ENCODE data around the gene ZDHHC18.

Gene ZDHHC18

DNA sequence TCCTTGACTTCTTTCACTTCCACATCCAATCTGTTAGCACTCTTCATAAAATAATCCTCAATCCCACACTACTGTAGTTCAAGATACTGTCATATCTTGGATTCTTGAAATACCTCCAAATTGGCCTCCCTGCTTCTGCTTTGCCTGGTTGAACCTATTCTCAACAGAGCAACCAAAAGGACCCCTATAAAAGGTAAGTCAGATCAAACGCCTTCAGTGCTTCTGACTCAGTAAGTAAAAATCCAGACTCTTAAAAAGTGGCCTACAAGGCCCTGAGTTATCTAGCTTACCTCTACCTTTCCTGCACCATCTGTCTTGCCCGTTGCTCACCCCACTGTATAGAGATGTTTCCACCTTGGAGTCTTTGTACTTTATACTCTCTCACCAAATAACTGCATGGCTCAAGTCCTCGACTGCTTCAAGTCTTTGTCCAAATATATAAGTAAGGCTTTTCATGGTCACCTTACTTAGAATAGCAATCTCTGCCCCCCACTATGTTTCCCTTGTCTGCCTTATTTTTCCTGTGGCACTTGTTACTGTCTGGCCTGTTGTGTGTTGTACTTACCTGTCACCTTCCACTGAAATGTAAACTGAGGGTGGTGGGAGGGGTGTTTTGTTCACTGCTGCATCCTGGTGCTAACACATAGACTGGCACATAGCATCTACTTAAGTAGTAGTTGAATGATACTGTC lies 43.8 kb upstream of the ZDHHC18 start:
- TF ChIP-seq POLR2AphosphoS5 (IDR thresholded peaks at IDR 0.05; ENCODE audit: low read depth, low read length) (no peak), TAF1 (IDR thresholded peaks at IDR 0.05; ENCODE audit: borderline replicate concordance, insufficient read depth, low read length) (no peak), FOXP2 (optimal IDR thresholded peaks at IDR 0.05; ENCODE audit: borderline replicate concordance, extremely low read depth, extremely low read length, insufficient read depth) (no peak), SIN3A (IDR thresholded peaks at IDR 0.05; ENCODE audit: borderline replicate concordance, insufficient read depth, low read length) (no peak)
- TF ChIP-seq, protein P1, sequence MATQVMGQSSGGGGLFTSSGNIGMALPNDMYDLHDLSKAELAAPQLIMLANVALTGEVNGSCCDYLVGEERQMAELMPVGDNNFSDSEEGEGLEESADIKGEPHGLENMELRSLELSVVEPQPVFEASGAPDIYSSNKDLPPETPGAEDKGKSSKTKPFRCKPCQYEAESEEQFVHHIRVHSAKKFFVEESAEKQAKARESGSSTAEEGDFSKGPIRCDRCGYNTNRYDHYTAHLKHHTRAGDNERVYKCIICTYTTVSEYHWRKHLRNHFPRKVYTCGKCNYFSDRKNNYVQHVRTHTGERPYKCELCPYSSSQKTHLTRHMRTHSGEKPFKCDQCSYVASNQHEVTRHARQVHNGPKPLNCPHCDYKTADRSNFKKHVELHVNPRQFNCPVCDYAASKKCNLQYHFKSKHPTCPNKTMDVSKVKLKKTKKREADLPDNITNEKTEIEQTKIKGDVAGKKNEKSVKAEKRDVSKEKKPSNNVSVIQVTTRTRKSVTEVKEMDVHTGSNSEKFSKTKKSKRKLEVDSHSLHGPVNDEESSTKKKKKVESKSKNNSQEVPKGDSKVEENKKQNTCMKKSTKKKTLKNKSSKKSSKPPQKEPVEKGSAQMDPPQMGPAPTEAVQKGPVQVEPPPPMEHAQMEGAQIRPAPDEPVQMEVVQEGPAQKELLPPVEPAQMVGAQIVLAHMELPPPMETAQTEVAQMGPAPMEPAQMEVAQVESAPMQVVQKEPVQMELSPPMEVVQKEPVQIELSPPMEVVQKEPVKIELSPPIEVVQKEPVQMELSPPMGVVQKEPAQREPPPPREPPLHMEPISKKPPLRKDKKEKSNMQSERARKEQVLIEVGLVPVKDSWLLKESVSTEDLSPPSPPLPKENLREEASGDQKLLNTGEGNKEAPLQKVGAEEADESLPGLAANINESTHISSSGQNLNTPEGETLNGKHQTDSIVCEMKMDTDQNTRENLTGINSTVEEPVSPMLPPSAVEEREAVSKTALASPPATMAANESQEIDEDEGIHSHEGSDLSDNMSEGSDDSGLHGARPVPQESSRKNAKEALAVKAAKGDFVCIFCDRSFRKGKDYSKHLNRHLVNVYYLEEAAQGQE (IDR thresholded peaks at IDR 0.05; ENCODE audit: insufficient read depth in 1 of 2, low read depth in 2 of 2, low read length in 2 of 2) = no peak

DNA sequence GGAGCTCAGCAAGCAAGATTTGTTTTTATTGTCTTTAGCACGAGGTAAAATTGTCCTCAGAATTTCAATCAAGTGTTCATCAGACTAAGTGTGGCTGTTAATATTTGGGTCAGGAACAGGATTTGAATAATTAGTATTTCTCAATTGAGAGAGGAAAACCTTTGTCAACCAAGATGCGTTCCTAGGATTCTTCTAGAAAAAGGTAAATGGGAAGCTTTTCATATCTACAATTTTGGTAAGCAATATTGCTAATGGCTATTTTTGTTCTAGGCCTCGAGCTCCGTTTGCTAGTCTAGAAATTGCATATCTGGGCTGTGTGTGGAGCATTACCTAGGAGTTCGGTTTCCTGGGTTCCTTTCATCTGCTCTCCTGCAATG lies 42.9 kb upstream of the ZDHHC18 start:
- TF ChIP-seq SIN3A (IDR thresholded peaks at IDR 0.05; ENCODE audit: borderline replicate concordance, insufficient read depth, low read length) = no peak

DNA sequence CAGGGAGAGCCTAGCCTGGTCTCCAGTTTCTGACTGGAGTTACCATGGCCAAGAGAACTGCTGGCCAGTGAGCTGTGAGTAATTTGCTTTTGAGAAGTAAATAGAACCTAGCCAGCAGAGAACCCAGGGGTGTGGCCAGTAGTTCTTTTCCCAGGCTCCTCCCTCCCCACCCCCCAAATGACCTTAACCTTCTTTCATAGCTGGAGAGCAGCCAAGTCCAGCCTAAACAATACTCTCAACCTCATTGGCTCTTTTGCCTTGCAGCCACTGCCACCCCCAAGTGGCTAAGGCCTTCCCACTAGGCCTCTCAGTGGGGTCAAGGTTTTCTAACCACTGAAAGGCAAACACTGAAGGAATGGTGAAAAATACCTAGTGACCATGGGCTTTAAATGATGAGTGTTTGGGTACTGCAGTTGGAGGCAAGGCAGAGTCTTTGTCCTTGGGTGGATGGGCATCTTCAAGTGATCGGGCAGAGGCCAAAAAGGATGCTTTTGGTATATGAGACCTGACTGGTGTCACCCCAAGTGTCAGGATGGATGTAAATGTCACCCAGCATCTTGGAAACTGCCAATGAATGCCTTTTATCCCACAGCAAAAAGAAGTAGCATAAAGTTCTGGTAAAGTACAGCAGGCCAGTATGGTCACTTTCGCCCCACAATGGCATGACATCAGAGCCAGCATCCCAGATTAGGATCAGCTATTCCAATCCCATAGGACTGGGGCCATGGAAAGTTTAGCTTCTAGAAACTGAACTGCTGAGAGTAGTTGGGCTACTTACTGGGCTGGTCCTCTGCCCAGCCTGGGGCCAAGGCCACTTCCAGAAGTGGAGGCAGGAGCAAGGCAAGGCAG lies 42.2 kb upstream of the ZDHHC18 start:
- TF ChIP-seq FOXP2 (optimal IDR thresholded peaks at IDR 0.05; ENCODE audit: borderline replicate concordance, extremely low read depth, extremely low read length, insufficient read depth) (no peak), POLR2AphosphoS5 (IDR thresholded peaks at IDR 0.05; ENCODE audit: low read depth, low read length) (no peak), SIN3A (IDR thresholded peaks at IDR 0.05; ENCODE audit: borderline replicate concordance, insufficient read depth, low read length) (no peak), TAF1 (IDR thresholded peaks at IDR 0.05; ENCODE audit: borderline replicate concordance, insufficient read depth, low read length) (no peak)
- TF ChIP-seq, protein P1 (IDR thresholded peaks at IDR 0.05; ENCODE audit: insufficient read depth in 1 of 2, low read depth in 2 of 2, low read length in 2 of 2) = no peak

DNA sequence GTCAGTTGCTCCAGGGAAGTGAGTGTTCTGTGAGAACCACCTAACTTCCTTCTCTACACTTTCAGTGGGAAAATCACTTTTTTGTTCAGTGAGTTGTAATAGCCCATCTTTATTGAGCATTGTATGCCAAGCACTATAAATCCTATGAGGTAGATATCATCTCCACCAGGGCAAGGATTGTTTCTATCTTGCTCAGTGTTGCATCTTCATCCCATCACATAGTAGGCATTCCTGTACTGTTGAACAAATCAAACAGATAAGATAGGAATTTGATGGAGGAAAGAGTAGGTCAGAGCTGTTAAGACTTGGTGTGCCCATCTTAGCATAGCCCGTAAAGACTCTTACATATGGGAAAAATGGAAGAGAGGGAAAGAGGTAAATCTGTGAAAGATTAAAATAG lies 41.6 kb upstream of the ZDHHC18 start:
- TF ChIP-seq, protein P1 (IDR thresholded peaks at IDR 0.05; ENCODE audit: insufficient read depth in 1 of 2, low read depth in 2 of 2, low read length in 2 of 2) = no peak
- TF ChIP-seq FOXP2 (optimal IDR thresholded peaks at IDR 0.05; ENCODE audit: borderline replicate concordance, extremely low read depth, extremely low read length, insufficient read depth) (no peak), SIN3A (IDR thresholded peaks at IDR 0.05; ENCODE audit: borderline replicate concordance, insufficient read depth, low read length) (no peak), POLR2AphosphoS5 (IDR thresholded peaks at IDR 0.05; ENCODE audit: low read depth, low read length) (no peak)

DNA sequence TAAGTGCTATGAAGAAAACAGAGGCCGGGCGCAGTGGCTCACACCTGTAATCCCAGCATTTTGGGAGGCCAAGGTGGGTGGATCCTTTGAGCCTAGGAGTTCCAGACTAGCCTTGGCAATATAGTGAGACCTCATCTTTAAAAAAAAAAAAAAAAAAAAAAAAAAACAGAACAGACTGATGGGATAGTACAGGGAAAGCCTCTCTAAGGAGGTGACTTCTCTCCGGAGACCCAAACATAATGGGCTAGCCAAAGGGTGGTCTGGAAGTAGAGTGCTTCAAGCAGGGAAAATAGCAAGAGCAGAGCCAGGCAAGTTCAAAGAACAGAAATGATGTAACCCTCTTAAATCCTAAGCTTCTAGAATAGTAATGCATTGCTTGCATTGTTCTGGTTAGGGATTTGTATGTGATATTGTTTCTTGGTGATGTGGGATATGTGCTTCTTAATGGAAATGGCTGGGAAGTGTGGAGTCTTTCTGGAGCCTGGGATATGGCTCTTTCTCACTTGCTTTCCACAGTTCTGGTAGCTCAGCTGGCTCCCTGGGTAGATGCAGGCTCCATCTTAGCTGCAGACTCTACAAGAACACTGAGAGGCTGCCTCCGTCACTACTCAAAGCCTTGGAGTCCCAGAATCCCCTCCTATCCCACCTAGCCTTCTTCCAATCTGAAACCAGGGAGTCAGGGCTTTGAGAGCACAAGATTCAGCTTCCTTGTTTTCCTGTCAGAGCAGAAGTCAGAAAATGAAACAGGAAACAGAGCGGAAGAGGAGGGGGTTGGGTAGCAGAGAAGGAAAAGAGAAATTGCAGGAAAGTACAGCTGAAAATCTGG lies 40.7 kb upstream of the ZDHHC18 start:
- TF ChIP-seq TAF1 (IDR thresholded peaks at IDR 0.05; ENCODE audit: borderline replicate concordance, insufficient read depth, low read length) (peak; percentile 36; the same call in 1 of the 2 replicates), FOXP2 (optimal IDR thresholded peaks at IDR 0.05; ENCODE audit: borderline replicate concordance, extremely low read depth, extremely low read length, insufficient read depth) (no peak), SIN3A (IDR thresholded peaks at IDR 0.05; ENCODE audit: borderline replicate concordance, insufficient read depth, low read length) (peak; percentile 94), POLR2AphosphoS5 (IDR thresholded peaks at IDR 0.05; ENCODE audit: low read depth, low read length) (peak; percentile 44)
